ENCODE data around the gene KIF25.

DNA sequence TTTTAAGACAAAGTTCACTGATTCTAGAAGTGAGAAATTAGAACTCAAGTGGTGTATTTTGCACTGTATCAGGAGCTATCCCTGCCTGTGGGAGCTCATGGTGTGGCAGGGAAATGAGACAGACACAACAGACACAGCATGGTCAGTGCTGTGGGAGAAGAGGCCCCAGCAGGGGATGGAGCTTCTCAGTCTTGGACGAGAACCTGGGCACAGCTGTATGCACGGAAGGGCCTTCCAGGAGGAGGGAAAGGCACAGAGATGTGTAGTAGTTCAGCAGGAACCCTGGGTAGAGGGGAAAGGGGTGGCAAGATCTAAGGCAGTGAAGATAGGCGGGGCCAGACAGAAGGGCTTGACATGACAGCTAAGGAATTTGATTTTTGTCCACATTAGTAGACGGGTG lies 48.8 kb upstream of the KIF25 start:
- TF ChIP-seq, protein P1, sequence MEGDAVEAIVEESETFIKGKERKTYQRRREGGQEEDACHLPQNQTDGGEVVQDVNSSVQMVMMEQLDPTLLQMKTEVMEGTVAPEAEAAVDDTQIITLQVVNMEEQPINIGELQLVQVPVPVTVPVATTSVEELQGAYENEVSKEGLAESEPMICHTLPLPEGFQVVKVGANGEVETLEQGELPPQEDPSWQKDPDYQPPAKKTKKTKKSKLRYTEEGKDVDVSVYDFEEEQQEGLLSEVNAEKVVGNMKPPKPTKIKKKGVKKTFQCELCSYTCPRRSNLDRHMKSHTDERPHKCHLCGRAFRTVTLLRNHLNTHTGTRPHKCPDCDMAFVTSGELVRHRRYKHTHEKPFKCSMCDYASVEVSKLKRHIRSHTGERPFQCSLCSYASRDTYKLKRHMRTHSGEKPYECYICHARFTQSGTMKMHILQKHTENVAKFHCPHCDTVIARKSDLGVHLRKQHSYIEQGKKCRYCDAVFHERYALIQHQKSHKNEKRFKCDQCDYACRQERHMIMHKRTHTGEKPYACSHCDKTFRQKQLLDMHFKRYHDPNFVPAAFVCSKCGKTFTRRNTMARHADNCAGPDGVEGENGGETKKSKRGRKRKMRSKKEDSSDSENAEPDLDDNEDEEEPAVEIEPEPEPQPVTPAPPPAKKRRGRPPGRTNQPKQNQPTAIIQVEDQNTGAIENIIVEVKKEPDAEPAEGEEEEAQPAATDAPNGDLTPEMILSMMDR (IDR thresholded peaks at IDR 0.05), result no peak
- no peak for TF ChIP-seq POLR2A (IDR thresholded peaks at IDR 0.05; ENCODE audit: low read depth)
